ENCODE results near the gene UBXN10. TPM values are rescaled to one million over a fixed set of nuclear protein-coding genes. Genes with fewer than 3 reads are reported as not detected.

UBXN10 gene
- total RNA-seq, 2 experiments from 2014 or later, result 0.22 to 0.44 TPM

DNA sequence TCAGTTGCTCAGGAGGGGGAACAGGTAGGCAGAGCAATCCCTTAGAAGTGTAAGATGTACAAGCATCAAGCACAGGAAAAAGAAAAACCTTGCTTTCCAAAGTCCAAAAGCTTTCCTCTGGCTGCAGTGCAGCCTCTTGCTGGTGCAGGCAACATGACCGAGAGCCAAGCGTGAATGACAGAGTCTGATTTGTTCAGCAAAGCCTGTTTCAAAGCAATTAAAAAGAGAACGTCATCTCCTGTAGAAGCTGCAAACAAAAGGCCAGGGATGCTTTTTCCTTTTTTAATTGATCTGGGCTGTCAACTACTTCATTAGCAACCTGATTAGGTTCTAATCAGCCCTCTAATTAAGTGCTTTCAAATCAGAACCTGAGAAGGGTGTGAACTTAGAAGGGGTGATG lies 38.6 kb downstream of the UBXN10 start:
- TF ChIP-seq, protein P1, sequence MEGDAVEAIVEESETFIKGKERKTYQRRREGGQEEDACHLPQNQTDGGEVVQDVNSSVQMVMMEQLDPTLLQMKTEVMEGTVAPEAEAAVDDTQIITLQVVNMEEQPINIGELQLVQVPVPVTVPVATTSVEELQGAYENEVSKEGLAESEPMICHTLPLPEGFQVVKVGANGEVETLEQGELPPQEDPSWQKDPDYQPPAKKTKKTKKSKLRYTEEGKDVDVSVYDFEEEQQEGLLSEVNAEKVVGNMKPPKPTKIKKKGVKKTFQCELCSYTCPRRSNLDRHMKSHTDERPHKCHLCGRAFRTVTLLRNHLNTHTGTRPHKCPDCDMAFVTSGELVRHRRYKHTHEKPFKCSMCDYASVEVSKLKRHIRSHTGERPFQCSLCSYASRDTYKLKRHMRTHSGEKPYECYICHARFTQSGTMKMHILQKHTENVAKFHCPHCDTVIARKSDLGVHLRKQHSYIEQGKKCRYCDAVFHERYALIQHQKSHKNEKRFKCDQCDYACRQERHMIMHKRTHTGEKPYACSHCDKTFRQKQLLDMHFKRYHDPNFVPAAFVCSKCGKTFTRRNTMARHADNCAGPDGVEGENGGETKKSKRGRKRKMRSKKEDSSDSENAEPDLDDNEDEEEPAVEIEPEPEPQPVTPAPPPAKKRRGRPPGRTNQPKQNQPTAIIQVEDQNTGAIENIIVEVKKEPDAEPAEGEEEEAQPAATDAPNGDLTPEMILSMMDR (IDR thresholded peaks at IDR 0.05), result no peak
- H3K27ac Mint-ChIP-seq, result no peak overlapping the region
- intact Hi-C loops (cut with DNase I, micrococcal nuclease), result no loop called here
- no peaks in the 10 kb centered on the region for H3K9me3 Mint-ChIP-seq
- H3K4me3 ChIP-seq (ENCODE audit: low read length), result no peak overlapping the region
- DNase-seq, result no peak
- no peaks in the 10 kb centered on the region for H3K4me1 ChIP-seq (ENCODE audit: insufficient read depth, low read length)
- H3K36me3 ChIP-seq (ENCODE audit: insufficient read depth, low read length), result no peaks in the 10 kb centered on the region
- H3K9me3 ChIP-seq (ENCODE audit: control insufficient read depth in 1 of 2, insufficient read depth in 1 of 2, low read length in 2 of 2), result no peaks in the 10 kb centered on the region
- H3K4me3 Mint-ChIP-seq, result no peak overlapping the region
- peaks cover 27 to 30% of the 10 kb centered on the region in 2 experiments for H3K27me3 ChIP-seq (ENCODE audit: control insufficient read depth in 1 of 2, insufficient read depth in 2 of 2, low read length in 2 of 2)
- ATAC-seq (ENCODE audit: poor library complexity), result no peak
- ChIA-PET POLR2A (no interaction called here), CTCF (no interaction called here)
- no peak overlapping the region for H3K27ac ChIP-seq (ENCODE audit: low read depth in 1 of 2, low read length in 2 of 2)
- no peaks in the 10 kb centered on the region for H3K36me3 Mint-ChIP-seq (ENCODE audit: low read depth)
- H3K27me3 Mint-ChIP-seq, result peaks cover 56% of the 10 kb centered on the region
- H3K4me1 Mint-ChIP-seq (ENCODE audit: low read depth), result no peaks in the 10 kb centered on the region

DNA sequence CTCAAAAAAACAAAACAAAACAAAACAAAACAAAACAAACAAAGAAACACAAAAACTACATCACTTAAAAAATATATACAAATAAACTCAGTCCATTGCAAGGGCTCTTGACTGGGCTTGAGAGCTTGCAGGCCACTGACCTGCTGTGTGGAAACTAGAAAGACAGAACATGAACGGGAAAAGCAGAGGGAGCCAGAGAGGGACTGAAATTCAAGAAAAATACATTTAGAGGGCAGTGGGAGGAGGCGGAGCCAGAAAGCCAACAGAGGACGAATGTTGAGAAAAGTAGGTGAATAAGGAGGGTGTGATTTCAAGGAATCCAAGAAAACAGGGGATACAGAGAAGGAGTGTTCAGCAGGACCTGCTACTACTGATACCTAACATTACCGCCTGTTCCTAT lies 41.8 kb downstream of the UBXN10 start:
- CTCF ChIA-PET, result no interaction called here
- Mint-ChIP-seq H3K4me3 (no peak overlapping the region), H3K9me3 (no peaks in the 10 kb centered on the region), H3K27ac (no peak overlapping the region), H3K4me1 (ENCODE audit: low read depth) (no peaks in the 10 kb centered on the region), H3K36me3 (ENCODE audit: low read depth) (no peaks in the 10 kb centered on the region), H3K27me3 (peaks cover 56% of the 10 kb centered on the region)
- H3K27ac ChIP-seq (ENCODE audit: low read depth in 1 of 2, low read length in 2 of 2), result no peak overlapping the region
- H3K27me3 ChIP-seq (ENCODE audit: control insufficient read depth in 1 of 2, insufficient read depth in 2 of 2, low read length in 2 of 2), result peaks cover 22 to 23% of the 10 kb centered on the region in 2 experiments
- POLR2A ChIA-PET, result no interaction called here
- no peaks in the 10 kb centered on the region for H3K9me3 ChIP-seq (ENCODE audit: control insufficient read depth in 1 of 2, insufficient read depth in 1 of 2, low read length in 2 of 2)
- H3K4me1 ChIP-seq (ENCODE audit: insufficient read depth, low read length), result no peaks in the 10 kb centered on the region
- no peak for DNase-seq
- TF ChIP-seq, protein P1 (IDR thresholded peaks at IDR 0.05), result no peak
- no peaks in the 10 kb centered on the region for H3K36me3 ChIP-seq (ENCODE audit: insufficient read depth, low read length)
- H3K4me3 ChIP-seq (ENCODE audit: low read length), result no peak overlapping the region
- no peak for ATAC-seq (ENCODE audit: poor library complexity)
- intact Hi-C loops (cut with DNase I, micrococcal nuclease), result no loop called here

DNA sequence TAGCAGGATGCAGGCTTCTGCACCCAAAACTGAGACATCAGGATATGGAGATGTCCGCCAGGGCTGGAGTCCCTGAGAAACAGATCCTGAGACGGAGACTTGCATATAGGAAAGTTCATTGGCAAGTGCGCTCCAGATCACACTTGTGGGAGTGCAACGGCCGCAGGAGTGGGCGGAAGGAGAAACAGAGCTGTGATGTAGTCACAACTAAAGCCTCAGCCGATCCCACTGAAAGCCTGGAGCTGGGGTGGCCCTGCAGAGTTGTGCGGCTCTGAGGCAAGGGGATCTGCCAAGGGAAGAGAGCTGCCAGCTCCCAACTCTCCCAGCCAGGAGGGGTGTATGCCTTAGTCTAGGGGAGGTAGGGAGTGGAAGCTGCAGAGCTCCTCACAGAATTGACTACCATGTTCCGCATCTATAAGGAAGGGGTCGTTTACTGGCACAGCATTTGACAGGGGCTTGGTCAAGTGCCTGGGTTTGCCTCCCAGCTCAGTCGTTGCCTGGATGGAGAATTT lies 42.5 kb downstream of the UBXN10 start:
- ATAC-seq (ENCODE audit: poor library complexity) (no peak), DNase-seq (no peak)
- no peaks in the 10 kb centered on the region for H3K36me3 ChIP-seq (ENCODE audit: insufficient read depth, low read length)
- Mint-ChIP-seq H3K36me3 (ENCODE audit: low read depth) (no peaks in the 10 kb centered on the region), H3K9me3 (no peaks in the 10 kb centered on the region), H3K27me3 (peaks cover 53% of the 10 kb centered on the region), H3K4me1 (ENCODE audit: low read depth) (no peaks in the 10 kb centered on the region), H3K27ac (no peak overlapping the region), H3K4me3 (no peak overlapping the region)
- TF ChIP-seq, protein P1 (IDR thresholded peaks at IDR 0.05), result no peak
- ChIA-PET POLR2A (no interaction called here), CTCF (no interaction called here)
- intact Hi-C loops (cut with DNase I, micrococcal nuclease), result no loop called here
- no peak overlapping the region for H3K27ac ChIP-seq (ENCODE audit: low read depth in 1 of 2, low read length in 2 of 2)
- H3K9me3 ChIP-seq (ENCODE audit: control insufficient read depth in 1 of 2, insufficient read depth in 1 of 2, low read length in 2 of 2), result no peaks in the 10 kb centered on the region
- H3K27me3 ChIP-seq (ENCODE audit: control insufficient read depth in 1 of 2, insufficient read depth in 2 of 2, low read length in 2 of 2), result peaks cover 16 to 19% of the 10 kb centered on the region in 2 experiments
- no peaks in the 10 kb centered on the region for H3K4me1 ChIP-seq (ENCODE audit: insufficient read depth, low read length)
- H3K4me3 ChIP-seq (ENCODE audit: low read length), result no peak overlapping the region

Measured in CD4-positive, alpha-beta T cell (primary cell).